Hepatocyte (in vitro differentiated cells): ENCODE results near the gene S100A8. TPM values are rescaled to one million over a fixed set of nuclear protein-coding genes. Genes with fewer than 3 reads are reported as not detected.

ENCODE experiments used
- DNase-seq: peaks from one replicate; pipeline ENCODE4 v3.0.0-alpha.2; 2016; ENCODE audit warnings: low spot score
- H2AFZ ChIP-seq: fragments of 200-600 bp; sonication (generic); 2 replicates; pipeline ENCODE4 v1.6.0; 2016; ENCODE audit warnings: antibody characterized with exemption, mild to moderate bottlenecking
- H3K27ac ChIP-seq: fragments of 200-600 bp; sonication (generic); 2 replicates; pipeline ENCODE4 v1.5.1; 2016; ENCODE audit warnings: mild to moderate bottlenecking
- H3K27me3 ChIP-seq: fragments of 200-600 bp; sonication (generic); 2 replicates; pipeline ENCODE4 v1.6.1; 2016
- H3K36me3 ChIP-seq: fragments of 200-600 bp; sonication (generic); replicated peaks from 2 replicates; pipeline ENCODE4 v1.5.1; 2016; ENCODE audit warnings: low read depth; ENCODE audit not compliant: insufficient read depth
- H3K4me1 ChIP-seq: fragments of 200-600 bp; sonication (generic); 2 replicates; pipeline ENCODE4 v1.5.1; 2016; ENCODE audit warnings: mild to moderate bottlenecking, moderate library complexity; ENCODE audit not compliant: insufficient read depth
- H3K4me2 ChIP-seq: fragments of 200-600 bp; sonication (generic); 2 replicates; pipeline ENCODE4 v1.6.0; 2016
- H3K4me3 ChIP-seq: fragments of 200-600 bp; sonication (generic); 2 replicates; pipeline ENCODE4 v1.5.1; 2016; ENCODE audit warnings: mild to moderate bottlenecking
- H3K79me2 ChIP-seq: fragments of 200-600 bp; sonication (generic); 2 replicates; pipeline ENCODE4 v1.6.0; 2017; ENCODE audit warnings: mild to moderate bottlenecking
- H3K9me2 ChIP-seq: fragments of 200-600 bp; sonication (generic); replicated peaks from 2 replicates; pipeline ENCODE4 v1.6.0; 2017; ENCODE audit warnings: mild to moderate bottlenecking; ENCODE audit not compliant: insufficient read depth
- H3K9me3 ChIP-seq: fragments of 200-600 bp; sonication (generic); 2 replicates; pipeline ENCODE4 v1.5.1; 2016; ENCODE audit warnings: low read depth, mild to moderate bottlenecking
- H4K20me1 ChIP-seq: fragments of 200-600 bp; sonication (generic); 2 replicates; pipeline ENCODE4 v1.6.0; 2016; ENCODE audit warnings: mild to moderate bottlenecking; ENCODE audit not compliant: insufficient read depth, poor library complexity, severe bottlenecking
- CTCF ChIP-seq: fragments of 200-600 bp; sonication (generic); IDR thresholded peaks from 2 replicates; pipeline ENCODE4 v1.5.1; 2016; ENCODE audit warnings: antibody characterized with exemption, mild to moderate bottlenecking; ENCODE audit not compliant: poor library complexity
- EZH2 ChIP-seq: fragments of 200-600 bp; sonication (generic); IDR thresholded peaks from 2 replicates; pipeline ENCODE4 v1.6.1; 2016; ENCODE audit warnings: antibody characterized with exemption, mild to moderate bottlenecking, borderline replicate concordance
- EZH2phosphoT487 ChIP-seq: fragments of 200-600 bp; sonication (generic); IDR thresholded peaks from one replicate; pipeline ENCODE4 v1.6.1; 2018; ENCODE audit warnings: antibody characterized with exemption, mild to moderate bottlenecking, low read depth, moderate library complexity; ENCODE audit not compliant: unreplicated experiment, severe bottlenecking
- WGBS: methylation state at CpG from one replicate; pipeline ENCODE4 v1.1.6; 2016; ENCODE audit warnings: low lambda C conversion rate; ENCODE audit errors: missing lambda C conversion rate; 5-methylcytosine and 5-hydroxymethylcytosine counted together
- polyA plus RNA-seq: library from polyadenylated mRNA; unstranded; fragments of >200 nt; fragmentation: Nextera tagmentation; extraction: Ambion mirVana; gene quantifications from 2 replicates; pipeline ENCODE4 v1.2.1, GENCODE V29; 2016
- total RNA-seq: library from RNA; depleted of rRNA; stranded (reverse); fragments of >200 nt; gene quantifications from 2 replicates; pipeline ENCODE4 v1.2.3, GENCODE V29; 2014

The S100A8 gene
- total and polyA plus RNA-seq, 2 experiments from 2014 or later: 0.70 to 2.2 TPM

- 74% methylated on average over 12 of the region's 12 CpGs for WGBS
- H3K27ac ChIP-seq: no peak overlapping the region
- H3K9me2 ChIP-seq: no peaks in the 10 kb centered on the region
- H3K27me3 ChIP-seq: no peaks in the 10 kb centered on the region
- no peak for DNase-seq
- no peaks in the 10 kb centered on the region for H3K9me3 ChIP-seq
- no peaks in the 10 kb centered on the region for H3K79me2 ChIP-seq
- H2AFZ ChIP-seq: no peak overlapping the region
- no peaks in the 10 kb centered on the region for H3K36me3 ChIP-seq
- H3K4me2 ChIP-seq: no peak overlapping the region
- TF ChIP-seq EZH2 (no peak), CTCF (no peak)
- no peaks in the 10 kb centered on the region for H3K4me1 ChIP-seq
- H4K20me1 ChIP-seq: no peaks in the 10 kb centered on the region
- H3K4me3 ChIP-seq: no peak overlapping the region
Measured at GRCh38 chr1:153364766-153365666, 25.9 kb downstream of the S100A8 start.

GRCh38 chr1:153364156-153364555, 26.7 kb downstream of the S100A8 start:
- Histone ChIP-seq H3K27ac (no peak overlapping the region), H3K9me3 (no peaks in the 10 kb centered on the region), H3K4me1 (no peaks in the 10 kb centered on the region), H3K36me3 (no peaks in the 10 kb centered on the region), H3K27me3 (no peaks in the 10 kb centered on the region), H2AFZ (no peak overlapping the region), H3K4me3 (no peak overlapping the region), H3K9me2 (no peaks in the 10 kb centered on the region), H4K20me1 (no peaks in the 10 kb centered on the region), H3K79me2 (no peaks in the 10 kb centered on the region), H3K4me2 (no peak overlapping the region)
- DNase-seq: no peak
- TF ChIP-seq EZH2phosphoT487 (no peak), CTCF (no peak), EZH2 (no peak)

DNA sequence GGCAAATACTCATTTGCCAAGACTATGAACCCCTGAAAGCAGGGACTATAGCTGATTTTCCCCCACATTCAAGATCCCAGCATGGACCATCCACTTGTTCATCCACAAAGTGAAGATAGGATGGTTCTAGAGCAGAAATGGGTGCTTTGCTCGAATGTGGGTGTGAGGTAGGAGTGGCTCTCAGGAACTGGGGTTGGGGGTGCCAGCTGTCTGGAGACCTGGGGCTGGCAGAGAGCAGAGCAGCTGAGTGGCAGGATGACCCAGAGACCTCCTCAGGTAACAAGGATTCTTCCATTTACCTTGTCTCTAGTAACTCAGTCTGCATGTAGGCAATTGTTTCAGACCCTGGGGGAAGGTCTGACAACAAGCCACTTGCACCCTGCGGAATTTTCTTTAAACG, 27.2 kb downstream of the S100A8 start:
- H3K9me3 ChIP-seq: no peaks in the 10 kb centered on the region
- no peaks in the 10 kb centered on the region for H3K9me2 ChIP-seq
- no peak overlapping the region for H3K4me3 ChIP-seq
- DNase-seq: no peak
- WGBS: 60% methylated on average over 3 of the region's 3 CpGs
- H3K36me3 ChIP-seq: no peaks in the 10 kb centered on the region
- TF ChIP-seq EZH2phosphoT487 (no peak), EZH2 (no peak), CTCF (no peak)
- H3K79me2 ChIP-seq: no peaks in the 10 kb centered on the region
- no peak overlapping the region for H3K4me2 ChIP-seq
- H3K27me3 ChIP-seq: no peaks in the 10 kb centered on the region
- H4K20me1 ChIP-seq: no peaks in the 10 kb centered on the region
- no peak overlapping the region for H3K27ac ChIP-seq
- H2AFZ ChIP-seq: no peak overlapping the region
- no peaks in the 10 kb centered on the region for H3K4me1 ChIP-seq
